PFSK-1 (cell line): ENCODE measurements around the gene SLC44A1.

Experiments used
- FOXP2 ChIP-seq: optimal IDR thresholded peaks from 2 replicates; pipeline ENCODE3; 2011; ENCODE audit warnings: borderline replicate concordance, control low read depth, inconsistent platforms; ENCODE audit not compliant: insufficient read depth; ENCODE audit errors: extremely low read length, extremely low read depth
- POLR2AphosphoS5 ChIP-seq: IDR thresholded peaks from 2 replicates; pipeline ENCODE4 v1.6.1; 2012; ENCODE audit warnings: low read depth, mild to moderate bottlenecking, control low read depth, low read length, moderate library complexity
- REST ChIP-seq, 2 experiments: IDR thresholded peaks; 2 replicates each; pipeline versions ENCODE4 v1.6.1 to v1.8.0; 2011 to 2012; ENCODE audit warnings: low read depth in 2 of 2, low read length in 2 of 2, control low read depth in 1 of 2, inconsistent platforms in 1 of 2, mild to moderate bottlenecking in 1 of 2, moderate library complexity in 1 of 2; ENCODE audit not compliant: insufficient read depth in 1 of 2

GRCh38 chr9:105459336-105459735 lies 214.9 kb downstream of the SLC44A1 start:
- no peak for TF ChIP-seq POLR2AphosphoS5
- no peak for TF ChIP-seq FOXP2
- TF ChIP-seq REST (IDR thresholded peaks at IDR 0.05; ENCODE audit: insufficient read depth in 1 of 2, low read depth in 2 of 2, low read length in 2 of 2) = no peak
